Fibroblast of skin of right quadriceps (primary cell): ENCODE results near the gene ARL6IP5.

ENCODE experiments used
- DNase-seq: peaks from one replicate; pipeline ENCODE4 v3.0.0-alpha.2; 2013

ARL6IP5 gene

GRCh38 chr3:69118555-69118954 is 33.8 kb downstream of the ARL6IP5 start:
- DNase-seq = no peak

GRCh38 chr3:69119138-69119537 is 34.4 kb downstream of the ARL6IP5 start:
- no peak for DNase-seq

- no peak for DNase-seq
Observed at GRCh38 chr3:69119681-69120080, 34.9 kb downstream of the ARL6IP5 start.

- DNase-seq = peak; percentile 64
Observed at GRCh38 chr3:69120879-69121464, 36.2 kb downstream of the ARL6IP5 start.

GRCh38 chr3:69121513-69121912 is 36.8 kb downstream of the ARL6IP5 start:
- no peak for DNase-seq

GRCh38 chr3:69121950-69122349 is 37.2 kb downstream of the ARL6IP5 start:
- DNase-seq = no peak

GRCh38 chr3:69122403-69122802 is 37.7 kb downstream of the ARL6IP5 start, which contains the start of gene LMOD3:
Gene LMOD3 (minus strand): TSS chr3:69122595. CDS start chr3:69122386, 209 bp downstream.
- DNase-seq = no peak

- no peak for DNase-seq
Observed at GRCh38 chr3:69126216-69126615, 41.5 kb downstream of the ARL6IP5 start.

- DNase-seq = no peak
Observed at GRCh38 chr3:69126999-69127398, 42.3 kb downstream of the ARL6IP5 start.

GRCh38 chr3:69128509-69128908 is 43.8 kb downstream of the ARL6IP5 start:
- no peak for DNase-seq

GRCh38 chr3:69129531-69129930 is 44.8 kb downstream of the ARL6IP5 start:
- DNase-seq = peak; percentile 46

GRCh38 chr3:69130689-69131088 is 46.0 kb downstream of the ARL6IP5 start:
- DNase-seq = no peak

GRCh38 chr3:69137005-69137404 is 52.3 kb downstream of the ARL6IP5 start:
- no peak for DNase-seq

- no peak for DNase-seq
Observed at GRCh38 chr3:69137412-69137811, 52.7 kb downstream of the ARL6IP5 start.

GRCh38 chr3:69141313-69141712 is 56.6 kb downstream of the ARL6IP5 start:
- DNase-seq = no peak

- peak; percentile 8 for DNase-seq
Observed at GRCh38 chr3:69142090-69142489, 57.4 kb downstream of the ARL6IP5 start.

GRCh38 chr3:69142797-69143454 is 58.2 kb downstream of the ARL6IP5 start:
- DNase-seq = no peak

GRCh38 chr3:69143612-69144011 is 58.9 kb downstream of the ARL6IP5 start:
- peak; percentile 51 for DNase-seq

GRCh38 chr3:69144631-69145245 is 60.0 kb downstream of the ARL6IP5 start:
- DNase-seq = no peak

GRCh38 chr3:69145688-69146087 is 61.0 kb downstream of the ARL6IP5 start:
- no peak for DNase-seq

GRCh38 chr3:69149586-69149985 is 64.8 kb downstream of the ARL6IP5 start:
- no peak for DNase-seq
